ENCODE results near the gene MED26.

GRCh38 chr19:16609511-16610200 lies 18.3 kb downstream of the MED26 start:
- TF ChIP-seq CTCF (IDR thresholded peaks at IDR 0.05) (no peak), POLR2AphosphoS5 (IDR thresholded peaks at IDR 0.05) (no peak), POLR2A (IDR thresholded peaks at IDR 0.05) (no peak)
